Diencephalon (tissue), 1 donor: ENCODE data around the gene EML1. TPM values are rescaled to one million over a fixed set of nuclear protein-coding genes. Genes with fewer than 3 reads are reported as not detected.

ENCODE experiments used
- small RNA-seq: library from RNA; depleted of rRNA; stranded (forward); fragments of <200 nt; gene quantifications from one replicate; pipeline ENCODE3, GENCODE V24; 2014
- total RNA-seq: library from RNA; depleted of rRNA; stranded (reverse); fragments of >200 nt; gene quantifications from one replicate; pipeline ENCODE4 v1.2.3, GENCODE V29; 2014

Gene EML1
- 38.5 TPM for total RNA-seq

DNA sequence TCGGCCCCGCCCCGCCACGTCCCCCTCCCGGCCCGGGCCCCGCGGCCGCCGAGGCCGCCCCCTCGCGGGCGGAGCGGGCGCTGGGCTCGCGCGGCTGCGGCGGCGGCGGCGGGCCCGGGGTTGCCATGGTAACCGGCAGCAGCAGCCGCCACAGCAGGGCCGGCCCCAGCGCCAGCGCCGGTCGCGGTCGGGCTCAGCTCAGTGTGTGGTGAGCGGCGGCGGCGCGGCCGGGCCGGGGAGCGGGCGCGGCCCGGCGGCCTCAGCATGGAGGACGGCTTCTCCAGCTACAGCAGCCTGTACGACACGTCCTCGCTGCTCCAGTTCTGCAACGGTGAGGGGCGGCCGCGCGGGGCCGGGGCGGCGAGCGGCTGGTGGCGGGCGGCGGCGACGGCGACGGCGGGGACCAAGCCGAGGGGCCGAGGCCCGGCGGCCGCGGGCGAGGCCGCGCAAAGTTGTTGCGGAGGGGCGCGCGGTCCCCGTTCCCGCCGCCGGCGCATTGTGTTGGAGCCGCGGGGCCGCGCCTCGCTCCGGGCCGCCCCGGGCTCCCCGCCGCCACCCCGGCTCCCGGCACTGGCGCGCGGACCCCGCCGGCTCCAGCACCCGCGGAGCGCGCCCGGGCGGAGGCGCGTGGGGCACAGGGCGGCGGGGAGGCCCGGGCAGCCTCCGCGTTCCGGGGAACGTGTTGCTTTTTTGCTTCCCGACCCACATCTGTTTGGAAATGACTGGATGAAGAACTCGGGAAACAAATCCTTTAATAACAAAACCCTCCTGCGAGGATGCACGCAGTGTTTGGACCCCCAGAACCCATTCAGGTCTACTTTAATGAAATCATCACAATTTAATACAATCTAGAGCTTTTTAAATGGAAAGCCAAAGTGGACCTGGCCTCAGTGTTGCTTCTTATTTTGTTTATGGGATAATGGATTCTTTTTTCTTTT lies at the start of gene EML1:
TSS of gene EML1 (plus strand) at position 201 of the 938 bp plus-strand sequence. CDS start at position 265, 64 bp downstream.

Small RNAs within 50 kb of the gene (small RNA-seq; reads per million reads assigned to genes)
- gene RNU1-47P, result not detected

Other genes starting within 250 kb of the EML1 start
- 12.5 TPM for gene CCDC85C, start 189.2 kb upstream of the EML1 start, total RNA-seq
- gene HHIPL1, start 148.3 kb upstream of the EML1 start, total RNA-seq, result 6.9 TPM
- 19.6 TPM for gene CYP46A1, start 109.1 kb upstream of the EML1 start, total RNA-seq